22Rv1 (cell line): Measurements from ENCODE around the gene FAAP20.

ENCODE experiments used
- H3K27ac ChIP-seq: fragments of 450-650 bp; 2 replicates; pipeline ENCODE4 v1.5.1; 2017
- ZFX ChIP-seq: fragments of 450-650 bp; IDR thresholded peaks from 2 replicates; pipeline ENCODE4 v1.6.1; 2017; ENCODE audit warnings: antibody characterized with exemption, borderline replicate concordance
- TF ChIP-seq, protein P1 (sequence below): fragments of 450-650 bp; IDR thresholded peaks from 2 replicates; pipeline ENCODE4 v1.5.1; 2017; ENCODE audit warnings: mild to moderate bottlenecking

The FAAP20 gene

DNA sequence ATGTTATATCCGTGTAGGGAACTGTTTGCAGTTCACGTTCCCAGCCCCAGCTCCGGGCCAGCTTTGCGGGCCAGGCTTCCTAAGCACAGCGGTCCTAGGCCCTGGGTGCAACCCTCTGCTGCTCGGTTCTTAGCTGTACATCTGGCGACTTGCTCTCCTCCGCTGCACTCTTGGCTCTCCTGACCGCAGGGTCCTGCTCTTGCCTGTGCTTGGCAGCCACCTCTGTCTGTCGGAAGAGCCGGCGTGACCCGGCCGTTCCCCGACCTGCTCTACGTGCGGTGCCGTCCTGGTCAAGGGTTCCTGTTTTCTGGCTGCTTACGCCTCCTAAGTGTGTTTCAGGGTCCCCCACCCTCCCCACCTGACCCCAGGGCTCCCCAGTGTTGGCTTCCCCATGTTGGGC, 36.7 kb downstream of the FAAP20 start:
- TF ChIP-seq ZFX = no peak
- TF ChIP-seq, protein P1, sequence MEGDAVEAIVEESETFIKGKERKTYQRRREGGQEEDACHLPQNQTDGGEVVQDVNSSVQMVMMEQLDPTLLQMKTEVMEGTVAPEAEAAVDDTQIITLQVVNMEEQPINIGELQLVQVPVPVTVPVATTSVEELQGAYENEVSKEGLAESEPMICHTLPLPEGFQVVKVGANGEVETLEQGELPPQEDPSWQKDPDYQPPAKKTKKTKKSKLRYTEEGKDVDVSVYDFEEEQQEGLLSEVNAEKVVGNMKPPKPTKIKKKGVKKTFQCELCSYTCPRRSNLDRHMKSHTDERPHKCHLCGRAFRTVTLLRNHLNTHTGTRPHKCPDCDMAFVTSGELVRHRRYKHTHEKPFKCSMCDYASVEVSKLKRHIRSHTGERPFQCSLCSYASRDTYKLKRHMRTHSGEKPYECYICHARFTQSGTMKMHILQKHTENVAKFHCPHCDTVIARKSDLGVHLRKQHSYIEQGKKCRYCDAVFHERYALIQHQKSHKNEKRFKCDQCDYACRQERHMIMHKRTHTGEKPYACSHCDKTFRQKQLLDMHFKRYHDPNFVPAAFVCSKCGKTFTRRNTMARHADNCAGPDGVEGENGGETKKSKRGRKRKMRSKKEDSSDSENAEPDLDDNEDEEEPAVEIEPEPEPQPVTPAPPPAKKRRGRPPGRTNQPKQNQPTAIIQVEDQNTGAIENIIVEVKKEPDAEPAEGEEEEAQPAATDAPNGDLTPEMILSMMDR = no peak
- no peak overlapping the region for H3K27ac ChIP-seq

DNA sequence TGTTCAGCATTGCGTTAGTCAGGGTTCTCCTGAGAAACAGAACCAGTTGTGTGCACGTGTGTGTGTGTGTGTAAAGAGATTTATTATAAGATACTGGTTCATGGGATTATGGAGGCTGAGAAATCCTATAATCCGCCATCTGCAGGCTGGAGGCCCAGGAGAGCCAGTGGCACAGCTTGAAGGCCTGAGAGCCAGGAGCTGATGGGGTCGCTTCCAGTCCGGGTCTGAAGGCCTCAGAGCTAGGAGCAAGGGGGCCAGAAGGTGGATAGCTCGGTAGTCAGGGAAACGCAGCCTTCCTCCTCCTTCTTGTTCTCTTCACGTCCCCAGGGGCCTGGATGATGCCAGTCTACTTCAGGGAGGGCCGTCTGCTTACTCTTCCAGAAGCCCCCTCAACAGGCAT, 37.7 kb downstream of the FAAP20 start:
- no peak for TF ChIP-seq ZFX
- TF ChIP-seq, protein P1 = no peak

DNA sequence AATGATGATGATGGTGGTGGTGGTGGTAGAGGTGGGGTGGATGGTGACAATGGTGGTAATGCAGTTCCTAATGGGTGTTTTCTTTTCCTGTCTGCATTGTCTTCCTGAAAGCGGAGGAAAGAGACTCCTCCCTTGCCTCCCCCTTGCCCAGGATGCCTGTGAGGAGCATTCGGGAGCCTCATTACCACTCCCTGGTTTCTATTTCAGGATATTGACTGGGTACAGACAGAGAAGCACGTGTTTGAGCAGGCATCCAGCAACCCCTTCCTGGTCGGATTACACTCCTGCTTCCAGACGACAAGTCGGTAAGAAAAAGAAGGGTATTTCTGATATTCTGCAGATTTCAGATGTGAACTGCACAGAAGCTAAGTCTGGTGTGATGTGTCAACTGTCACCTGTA, 38.8 kb downstream of the FAAP20 start:
- TF ChIP-seq ZFX = no peak
- TF ChIP-seq, protein P1 = no peak
- H3K27ac ChIP-seq = no peak overlapping the region

More for the DNA sequence above, 37.7 kb downstream of the FAAP20 start:
- H3K27ac ChIP-seq = no peak overlapping the region

DNA sequence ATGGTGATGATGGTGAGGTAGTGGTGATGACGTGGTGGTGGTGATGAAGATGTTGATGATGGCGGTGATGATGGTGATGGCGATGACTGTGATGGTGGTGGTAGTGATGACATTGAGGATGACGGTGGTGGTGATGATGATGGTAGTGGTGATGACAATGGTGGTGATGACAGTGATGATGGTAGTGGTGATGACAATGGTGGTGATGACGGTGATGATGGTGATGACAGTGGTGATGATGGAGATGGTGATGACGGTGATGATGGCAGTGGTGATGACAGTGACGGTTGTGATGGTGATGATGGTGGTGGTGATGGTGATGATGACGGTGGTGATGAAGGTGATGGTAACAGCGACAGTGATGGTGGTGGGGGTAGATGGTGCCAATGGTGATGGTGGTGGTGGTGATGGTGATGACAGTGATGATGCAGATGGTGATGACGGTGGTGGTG, 39.4 kb downstream of the FAAP20 start:
- TF ChIP-seq, protein P1 = no peak
- no peak for TF ChIP-seq ZFX
- no peak overlapping the region for H3K27ac ChIP-seq

DNA sequence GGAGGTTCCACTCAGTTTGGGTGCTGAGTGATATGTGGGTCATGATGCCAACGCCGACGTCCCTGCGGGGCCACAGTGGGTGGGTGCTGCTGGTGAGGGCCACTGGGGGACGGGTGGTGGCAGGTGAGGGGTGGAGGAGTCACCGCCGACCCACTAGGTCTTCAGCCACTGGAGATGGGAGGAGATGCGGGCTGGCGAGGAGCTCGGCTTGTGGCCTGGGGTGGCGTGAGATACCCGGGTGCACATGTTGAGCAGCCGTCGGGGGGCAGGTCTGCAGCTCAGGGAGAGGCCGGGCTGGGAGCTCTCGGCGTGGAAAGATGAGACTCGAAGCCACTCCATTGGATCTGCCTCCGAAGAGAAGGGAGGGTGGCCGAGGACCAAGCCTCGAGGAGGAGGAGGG, 40.5 kb downstream of the FAAP20 start:
- no peak for TF ChIP-seq ZFX
- TF ChIP-seq, protein P1 = no peak
- no peak overlapping the region for H3K27ac ChIP-seq

DNA sequence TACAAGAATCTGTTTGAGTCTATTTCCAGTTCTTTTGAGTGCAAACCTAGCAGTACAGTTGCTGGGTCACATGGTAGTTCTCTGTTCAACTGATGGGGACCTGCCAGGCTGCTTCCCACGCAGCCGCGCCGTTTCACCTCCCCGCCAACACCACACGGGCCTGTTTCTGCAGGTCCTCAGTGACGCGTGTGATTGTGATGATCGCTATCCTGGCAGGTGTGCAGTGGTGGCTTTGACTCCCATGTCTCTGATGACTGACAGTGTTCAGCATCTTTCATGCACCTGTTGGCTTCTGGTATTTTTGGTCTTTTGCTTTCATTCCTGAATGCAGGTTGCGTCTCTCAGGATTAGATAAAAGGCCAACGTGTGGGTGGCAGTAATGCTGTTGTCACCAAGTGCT, 41.6 kb downstream of the FAAP20 start:
- no peak overlapping the region for H3K27ac ChIP-seq
- TF ChIP-seq ZFX = no peak
- TF ChIP-seq, protein P1 = no peak

DNA sequence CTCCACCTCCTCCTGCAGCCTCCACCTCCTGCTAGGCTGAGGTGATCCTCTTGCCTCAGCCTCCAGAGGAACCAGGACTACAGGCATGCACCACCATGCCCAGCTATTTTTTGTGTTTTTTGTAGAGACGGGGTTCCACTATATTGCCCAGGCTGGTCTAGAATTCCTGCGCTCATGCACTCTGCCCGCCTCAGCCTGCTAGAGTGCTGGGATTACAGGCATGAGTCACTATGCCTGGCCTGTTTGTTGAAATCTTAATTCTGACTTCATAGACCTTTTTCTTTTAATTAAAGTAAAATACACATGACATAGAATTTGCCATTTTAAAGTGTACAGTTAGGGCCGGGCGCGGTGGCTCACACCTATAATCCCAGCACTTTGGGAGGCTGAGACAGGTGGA, 42.7 kb downstream of the FAAP20 start:
- no peak for TF ChIP-seq ZFX
- TF ChIP-seq, protein P1 = no peak

More for the DNA sequence above, 42.7 kb downstream of the FAAP20 start:
- no peak overlapping the region for H3K27ac ChIP-seq
